Muscle of leg (tissue), 11 donors: ENCODE results near the gene RPRD1A. TPM values are rescaled to one million over a fixed set of nuclear protein-coding genes. Genes with fewer than 3 reads are reported as not detected.
"Not testable (repeated sequence)": the region's sequence is repeated elsewhere in the genome, so short reads cannot be mapped to it uniquely, and the experiment has no call there.

Experiments
- DNase-seq: peaks from one replicate; pipeline ENCODE4 v3.0.0; 2013
- H3K27ac ChIP-seq: one replicate; pipeline ENCODE4 v1.5.1; 2013; ENCODE audit warnings: mild to moderate bottlenecking, low read length, control low read depth
- H3K27me3 ChIP-seq: one replicate; pipeline ENCODE4 v1.6.1; 2013; ENCODE audit warnings: low read length; ENCODE audit not compliant: control insufficient read depth, insufficient read depth
- H3K36me3 ChIP-seq: one replicate; pipeline ENCODE4 v1.6.1; 2013; ENCODE audit warnings: low read length; ENCODE audit not compliant: control insufficient read depth, insufficient read depth
- H3K4me1 ChIP-seq: one replicate; pipeline ENCODE4 v1.6.1; 2013; ENCODE audit warnings: low read length; ENCODE audit not compliant: control insufficient read depth, insufficient read depth
- H3K4me3 ChIP-seq: one replicate; pipeline ENCODE4 v1.5.1; 2013; ENCODE audit warnings: low read length, control low read depth
- H3K9me3 ChIP-seq: replicated peaks from 2 replicates; pipeline ENCODE4 v1.6.1; 2013; ENCODE audit warnings: low read depth, low read length; ENCODE audit not compliant: control insufficient read depth
- WGBS: methylation state at CpG from one replicate; pipeline ENCODE4 v1.1.5; 2013; ENCODE audit warnings: missing lambda C conversion rate; ENCODE audit not compliant: insufficient coverage; 5-methylcytosine and 5-hydroxymethylcytosine counted together
- polyA plus RNA-seq, 8 donors: library from polyadenylated mRNA; unstranded; fragments of 120-200 nt; gene quantifications; one replicate each; pipeline versions ENCODE4 v1.2.1 to v1.2.3, GENCODE V29; 2013; ENCODE audit warnings: inconsistent platforms in 1 of 8, low replicate concordance in 1 of 8; ENCODE audit not compliant: insufficient read length in 8 of 8, insufficient read depth in 1 of 8
- total RNA-seq: library from RNA; stranded (reverse); fragments of 120-200 nt; gene quantifications from one replicate; pipeline ENCODE4 v1.2.4, GENCODE V29; 2013

RPRD1A gene
- total and polyA plus RNA-seq, 9 donors = 31.2 to 43.6 (median 37.8) TPM

DNA sequence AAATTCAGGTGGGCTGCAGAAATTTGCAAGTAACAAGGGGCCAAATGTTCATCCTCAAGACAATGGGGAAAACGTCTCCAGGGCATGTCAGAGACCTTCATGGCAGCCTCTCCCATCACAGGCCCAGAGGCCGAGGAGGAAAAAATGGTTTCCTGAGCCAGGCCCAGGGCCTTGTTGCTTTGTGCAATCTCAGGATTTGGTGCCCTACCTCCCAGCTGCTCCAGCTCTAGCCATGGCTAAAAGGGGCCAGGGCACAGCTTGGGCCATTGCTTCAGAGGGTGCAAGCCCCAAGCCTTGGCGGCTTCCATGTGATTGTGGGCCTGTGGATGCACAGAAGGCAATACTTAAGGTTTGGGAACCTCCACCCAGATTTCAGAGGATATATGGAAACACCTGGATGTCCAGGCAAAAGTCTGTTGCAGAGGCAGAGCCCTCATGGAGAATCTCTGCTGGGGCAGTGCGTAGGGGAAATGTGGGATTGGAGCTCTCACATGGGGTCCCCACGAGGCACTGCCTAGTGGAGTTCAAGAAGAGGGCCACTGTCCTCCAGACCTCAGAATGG, 29.2 kb downstream of the RPRD1A start:
- Histone ChIP-seq H3K4me3 (no peak overlapping the region), H3K27ac (no peak overlapping the region), H3K9me3 (peaks cover 12% of the 10 kb centered on the region), H3K4me1 (no peaks in the 10 kb centered on the region), H3K36me3 (peaks cover 4% of the 10 kb centered on the region), H3K27me3 (no peaks in the 10 kb centered on the region)
- 97% methylated on average over 4 of the region's 5 CpGs for WGBS
- DNase-seq = no peak

GRCh38 chr18:36035253-36035652, 32.1 kb downstream of the RPRD1A start:
- Histone ChIP-seq H3K36me3 (peaks cover 4% of the 10 kb centered on the region), H3K4me1 (no peaks in the 10 kb centered on the region), H3K4me3 (no peak overlapping the region), H3K9me3 (peaks cover 12% of the 10 kb centered on the region), H3K27ac (no peak overlapping the region), H3K27me3 (no peaks in the 10 kb centered on the region)
- DNase-seq = peak; percentile 11

GRCh38 chr18:36034299-36034895, 33.0 kb downstream of the RPRD1A start:
- peaks cover 12% of the 10 kb centered on the region for H3K9me3 ChIP-seq
- no peak for DNase-seq
- no peaks in the 10 kb centered on the region for H3K27me3 ChIP-seq
- peaks cover 6% of the 10 kb centered on the region for H3K36me3 ChIP-seq
- no peak overlapping the region for H3K27ac ChIP-seq
- no peak overlapping the region for H3K4me3 ChIP-seq
- no peaks in the 10 kb centered on the region for H3K4me1 ChIP-seq
- WGBS = 100% methylated on average over 1 of the region's 1 CpG

- Histone ChIP-seq H3K36me3 (peaks cover 3% of the 10 kb centered on the region), H3K4me1 (no peaks in the 10 kb centered on the region), H3K27ac (no peak overlapping the region), H3K27me3 (no peaks in the 10 kb centered on the region), H3K4me3 (no peak overlapping the region), H3K9me3 (no peaks in the 10 kb centered on the region)
- 100% methylated on average over 2 of the region's 2 CpGs for WGBS
- DNase-seq = no peak
Measured at GRCh38 chr18:36031903-36032302, 35.5 kb downstream of the RPRD1A start.

GRCh38 chr18:36031407-36031806, 36.0 kb downstream of the RPRD1A start:
- Histone ChIP-seq H3K27me3 (no peaks in the 10 kb centered on the region), H3K4me1 (no peaks in the 10 kb centered on the region), H3K4me3 (no peak overlapping the region), H3K27ac (no peak overlapping the region), H3K36me3 (peaks cover 5% of the 10 kb centered on the region), H3K9me3 (no peaks in the 10 kb centered on the region)
- no peak for DNase-seq
- 100% methylated on average over 1 of the region's 2 CpGs for WGBS

- Histone ChIP-seq H3K27ac (no peak overlapping the region), H3K36me3 (peaks cover 5% of the 10 kb centered on the region), H3K9me3 (no peaks in the 10 kb centered on the region), H3K27me3 (no peaks in the 10 kb centered on the region), H3K4me3 (no peak overlapping the region), H3K4me1 (no peaks in the 10 kb centered on the region)
- no CpG with 5 or more reads among the region's 2 CpGs for WGBS
- DNase-seq = no peak
Measured at GRCh38 chr18:36028859-36029258, 38.5 kb downstream of the RPRD1A start.

- Histone ChIP-seq H3K27me3 (no peaks in the 10 kb centered on the region), H3K9me3 (no peaks in the 10 kb centered on the region), H3K27ac (no peak overlapping the region), H3K4me1 (no peaks in the 10 kb centered on the region), H3K36me3 (peaks cover 8% of the 10 kb centered on the region), H3K4me3 (no peak overlapping the region)
- DNase-seq = no peak
- no CpG with 5 or more reads among the region's 1 CpG for WGBS
Measured at GRCh38 chr18:36025025-36025424, 42.3 kb downstream of the RPRD1A start.

DNA sequence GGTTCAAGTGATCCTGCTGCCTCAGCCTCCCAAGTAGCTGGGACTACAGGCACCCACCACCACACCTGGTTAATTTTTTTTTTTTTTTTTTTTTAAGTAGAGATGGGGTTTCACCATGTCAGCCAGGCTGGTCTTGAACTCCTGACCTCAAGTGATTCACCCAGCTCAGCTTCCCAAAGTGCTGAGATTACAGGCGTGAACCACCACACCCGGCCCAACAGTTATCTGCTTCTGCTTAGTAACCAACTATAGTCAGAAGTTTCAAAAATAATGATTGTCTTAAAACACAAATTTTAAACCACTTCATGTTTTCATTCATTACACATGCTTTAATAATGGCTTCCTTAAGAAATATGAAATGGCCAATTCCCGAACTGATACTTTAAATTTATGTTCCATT, 43.1 kb downstream of the RPRD1A start:
- H3K4me3 ChIP-seq = not testable (repeated sequence)

DNA sequence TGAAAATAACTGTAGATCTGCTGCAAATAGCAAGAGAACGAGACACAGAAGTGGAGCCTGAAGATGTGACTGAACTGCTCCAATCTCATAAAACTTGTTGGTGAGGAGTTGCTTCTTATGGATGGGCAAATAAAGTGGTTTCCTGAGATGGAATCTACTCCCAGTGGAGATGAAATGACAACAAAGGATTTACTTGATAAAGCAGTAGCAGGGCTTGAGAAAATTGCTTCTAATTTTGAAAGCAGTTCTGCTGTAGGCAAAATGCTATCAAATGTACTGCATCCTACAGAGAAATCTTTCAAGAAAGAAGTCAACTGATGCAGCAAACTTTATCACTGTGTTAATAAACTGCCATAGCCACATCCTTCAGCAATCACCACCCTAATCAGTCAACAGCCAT, 44.0 kb downstream of the RPRD1A start:
- no peak for DNase-seq
- no peak overlapping the region for H3K27ac ChIP-seq
- no CpG with 5 or more reads among the region's 1 CpG for WGBS
- no peak overlapping the region for H3K4me3 ChIP-seq
- H3K4me1 ChIP-seq = no peaks in the 10 kb centered on the region
- no peaks in the 10 kb centered on the region for H3K27me3 ChIP-seq
- H3K9me3 ChIP-seq = no peaks in the 10 kb centered on the region
- H3K36me3 ChIP-seq = peaks cover 7% of the 10 kb centered on the region

More for the DNA sequence above, 43.1 kb downstream of the RPRD1A start:
- H3K36me3 ChIP-seq, DNase-seq, H3K9me3 ChIP-seq, H3K27me3 ChIP-seq, H3K27ac ChIP-seq, H3K4me1 ChIP-seq: not testable (repeated sequence)
- no CpG with 5 or more reads among the region's 3 CpGs for WGBS

DNA sequence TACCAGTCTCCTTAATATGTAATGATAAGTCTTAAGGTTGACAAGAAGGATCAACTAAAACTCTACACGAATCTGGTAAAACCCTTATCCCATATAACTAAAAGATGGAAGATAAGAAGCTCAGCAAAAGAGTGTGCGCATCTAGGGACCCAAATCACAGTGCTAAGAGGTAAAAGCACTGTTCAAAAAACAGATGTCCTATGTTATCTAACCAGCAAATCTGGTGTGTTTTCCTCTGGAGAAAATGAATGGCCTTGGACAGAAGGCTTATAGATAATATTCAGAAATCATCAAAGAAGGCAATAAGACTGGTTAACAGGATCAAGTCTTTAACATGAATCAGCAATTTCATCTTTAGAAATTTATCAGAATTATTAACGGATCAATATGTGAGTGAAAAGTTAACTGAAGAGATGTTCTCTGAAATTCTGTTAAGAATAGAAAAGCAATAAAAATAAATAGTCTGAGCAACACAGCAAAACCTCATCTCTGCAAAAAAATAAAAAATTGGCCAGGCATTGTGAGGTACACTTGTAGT, 47.1 kb downstream of the RPRD1A start:
- Histone ChIP-seq H3K36me3 (peaks cover 3% of the 10 kb centered on the region), H3K4me3 (no peak overlapping the region), H3K4me1 (no peaks in the 10 kb centered on the region), H3K27me3 (no peaks in the 10 kb centered on the region), H3K27ac (no peak overlapping the region), H3K9me3 (no peaks in the 10 kb centered on the region)
- WGBS = no CpG with 5 or more reads among the region's 3 CpGs
- no peak for DNase-seq
